GM12878 (cell line): ENCODE data around the gene TSNAX. TPM values are rescaled to one million over a fixed set of nuclear protein-coding genes. Genes with fewer than 3 reads are reported as not detected.

ENCODE experiments used
- ATAC-seq: fragments of 200-7000 bp; cut with Tn5 transposase; 3 replicates; pipeline ENCODE4 v1.9.1; 2020; ENCODE audit warnings: mild to moderate bottlenecking, moderate library complexity
- BruUV-seq: library from RNA; stranded (reverse); fragments of 400-500 nt; replicated peaks from 2 replicates; lab custom pipeline; 2021; lab: Mats Ljungman, UMichigan
- CTCF ChIA-PET: fragments of 300-600 bp; sonication (Branson Sonifier 250); formaldehyde crosslinking; extraction: SDS; loops from one replicate; lab custom pipeline; 2021; ENCODE audit warnings: inconsistent platforms; lab: Yijun Ruan, JAX
- POLR2A ChIA-PET: fragments of 350-600 bp; formaldehyde crosslinking; extraction: SDS; loops from one replicate; lab custom pipeline; 2021; ENCODE audit warnings: inconsistent platforms; lab: Charles Lee
- RAD21 ChIA-PET: fragments of 300-600 bp; sonication (Branson Sonifier 250); formaldehyde crosslinking; loops from one replicate; lab custom pipeline; 2023; ENCODE audit warnings: antibody characterized with exemption; ENCODE audit not compliant: unreplicated experiment; lab: Charles Lee
- SMC1A ChIA-PET: fragments of 300-600 bp; sonication (Branson Sonifier 250); formaldehyde crosslinking; loops from one replicate; lab custom pipeline; 2023; ENCODE audit not compliant: unreplicated experiment, uncharacterized antibody; lab: Charles Lee
- DNase-seq: peaks from one replicate; pipeline ENCODE4 v3.0.0-alpha.2; 2011; ENCODE audit warnings: low read depth, low spot score
- FAIRE-seq: peaks from 3 replicates; lab custom pipeline; 2011; peaks lifted over from hg19 to GRCh38; lab: Jason Lieb, UNC
- H2AFZ ChIP-seq: 2 replicates; pipeline ENCODE4 v1.6.0; 2011; ENCODE audit warnings: low read depth, low read length, control low read depth; ENCODE audit not compliant: control insufficient read depth
- H3K27ac ChIP-seq: 2 replicates; pipeline ENCODE4 v1.5.1; 2011; ENCODE audit warnings: control low read depth; ENCODE audit not compliant: control insufficient read depth, insufficient read depth
- H3K27me3 ChIP-seq, 2 experiments: replicated peaks in 1 of 2; 2 replicates each; pipeline versions ENCODE4 v1.6.0 to v1.6.1; 2011; ENCODE audit warnings: low read length in 1 of 2; ENCODE audit not compliant: control insufficient read depth in 2 of 2, insufficient read depth in 2 of 2
- H3K36me3 ChIP-seq, 2 experiments: 2 replicates each; pipeline ENCODE4 v1.5.1; 2011; ENCODE audit warnings: low read length in 1 of 2; ENCODE audit not compliant: control insufficient read depth in 2 of 2, insufficient read depth in 2 of 2
- H3K4me1 ChIP-seq: 2 replicates; pipeline ENCODE4 v1.6.1; 2011; ENCODE audit warnings: mild to moderate bottlenecking, low read length, moderate library complexity, mixed read lengths; ENCODE audit not compliant: control insufficient read depth, insufficient read depth
- H3K4me2 ChIP-seq: 2 replicates; pipeline ENCODE4 v1.6.0; 2011; ENCODE audit warnings: control low read depth; ENCODE audit not compliant: control insufficient read depth, insufficient read depth
- H3K4me3 ChIP-seq: fragments of 200-600 bp; sonication (generic); 2 replicates; pipeline ENCODE4 v1.5.1; 2016
- H3K79me2 ChIP-seq: 2 replicates; pipeline ENCODE4 v1.6.0; 2011; ENCODE audit warnings: low read length; ENCODE audit not compliant: control insufficient read depth, insufficient read depth
- H3K9ac ChIP-seq: 2 replicates; pipeline ENCODE4 v1.8.0; 2011; ENCODE audit warnings: low read length, control low read depth, mixed read lengths; ENCODE audit not compliant: control insufficient read depth, insufficient read depth
- H3K9me3 ChIP-seq: replicated peaks from 3 replicates; pipeline ENCODE4 v1.5.1; 2011; ENCODE audit warnings: mild to moderate bottlenecking, low read length; ENCODE audit not compliant: control insufficient read depth, insufficient read depth
- H4K20me1 ChIP-seq: 2 replicates; pipeline ENCODE4 v1.6.0; 2011; ENCODE audit not compliant: control insufficient read depth, insufficient read depth
- CBFB ChIP-seq: IDR thresholded peaks from 2 replicates; pipeline ENCODE4 v1.6.1; 2016; ENCODE audit warnings: antibody characterized with exemption, low read depth
- CHD2 ChIP-seq: IDR thresholded peaks from 2 replicates; pipeline ENCODE4 v1.6.1; 2011; ENCODE audit warnings: low read depth, low read length, improper control_type of control experiment, borderline replicate concordance
- DPF2 ChIP-seq: fragments of 450-650 bp; IDR thresholded peaks from 2 replicates; pipeline ENCODE4 v1.6.1; 2017; ENCODE audit warnings: mild to moderate bottlenecking
- GATAD2B ChIP-seq: fragments of 450-650 bp; conservative IDR thresholded peaks from 2 replicates; pipeline ENCODE4 v1.6.1; 2017; ENCODE audit warnings: low read depth, mild to moderate bottlenecking, moderate library complexity
- IKZF2 ChIP-seq, 2 experiments: fragments of 450-650 bp; IDR thresholded peaks; 2 replicates each; pipeline ENCODE4 v1.6.1; 2017; ENCODE audit warnings: mild to moderate bottlenecking in 2 of 2, moderate library complexity in 2 of 2
- JUND ChIP-seq: IDR thresholded peaks from 2 replicates; pipeline ENCODE4 v1.6.1; 2012; ENCODE audit warnings: low read depth, mild to moderate bottlenecking, low read length, improper control_type of control experiment, moderate library complexity
- NRF1 ChIP-seq: conservative IDR thresholded peaks from 2 replicates; pipeline ENCODE4 v1.6.1; 2011; ENCODE audit warnings: mild to moderate bottlenecking, low read depth, low read length, improper control_type of control experiment
- RAD21 ChIP-seq: IDR thresholded peaks from 2 replicates; pipeline ENCODE4 v1.6.1; 2011; ENCODE audit warnings: mild to moderate bottlenecking, low read depth, low read length, moderate library complexity; ENCODE audit not compliant: insufficient read depth
- SMAD1 ChIP-seq: fragments of 450-650 bp; IDR thresholded peaks from 2 replicates; pipeline ENCODE4 v1.6.1; 2018; ENCODE audit warnings: mild to moderate bottlenecking, low read depth; ENCODE audit not compliant: partially characterized antibody
- SMC3 ChIP-seq: IDR thresholded peaks from 2 replicates; pipeline ENCODE4 v1.6.1; 2011; ENCODE audit warnings: low read length, improper control_type of control experiment, borderline replicate concordance
- SREBF2 ChIP-seq: IDR thresholded peaks from 2 replicates; pipeline ENCODE4 v1.6.1; 2012; ENCODE audit warnings: mild to moderate bottlenecking, low read length
- TARDBP ChIP-seq: IDR thresholded peaks from 2 replicates; pipeline ENCODE4 v1.6.1; 2016; ENCODE audit warnings: borderline replicate concordance
- USF2 ChIP-seq: IDR thresholded peaks from 2 replicates; pipeline ENCODE4 v1.6.1; 2011; ENCODE audit warnings: low read depth, low read length, improper control_type of control experiment, borderline replicate concordance
- YBX1 ChIP-seq: fragments of 450-650 bp; IDR thresholded peaks from 2 replicates; pipeline ENCODE4 v1.6.1; 2016; ENCODE audit warnings: antibody characterized with exemption
- ZNF24 ChIP-seq: fragments of 450-650 bp; IDR thresholded peaks from 2 replicates; pipeline ENCODE4 v1.6.1; 2017; ENCODE audit warnings: antibody characterized with exemption, mild to moderate bottlenecking
- WGBS: methylation state at CpG from one replicate; pipeline ENCODE4 v1.1.6; 2016; ENCODE audit warnings: low lambda C conversion rate; ENCODE audit not compliant: insufficient replicate concordance, insufficient coverage; ENCODE audit errors: missing lambda C conversion rate; 5-methylcytosine and 5-hydroxymethylcytosine counted together
- in situ Hi-C: fragments of 300-500 bp; cut with MboI; formaldehyde crosslinking; loops from 9 replicates; pipeline ENCODE4 v1.14.3; 2018; ENCODE audit warnings: mixed read lengths
- intact Hi-C: fragments of 100-400 bp; cut with micrococcal nuclease; formaldehyde crosslinking; loops from one replicate; pipeline ENCODE4 v1.14.2; 2022; ENCODE audit not compliant: unreplicated experiment
- polyA plus RNA-seq, 11 experiments: library from polyadenylated mRNA; depleted of rRNA in 4 of 11; unstranded in 6 of 11; stranded (reverse) in 5 of 11; fragments of >200 nt; fragmentation: Nextera tagmentation in 4 of 11; fragmentation: Illumina TruSeq in 1 of 11; extraction: Ambion mirVana in 4 of 11; extraction: Trizol in 1 of 11; gene quantifications; 1 replicate in 1 of 11; 2 replicates in 10 of 11; pipeline versions ENCODE4 v1.2.1 to v1.2.3, GENCODE V29; 2011 to 2016; ENCODE audit warnings: inconsistent platforms in 2 of 11, missing spikeins in 2 of 11, low read depth in 1 of 11
- total RNA-seq, 4 experiments: library from RNA; depleted of rRNA in 3 of 4; stranded (reverse); fragments of >200 nt in 3 of 4; fragmentation: Illumina TruSeq in 1 of 4; extraction: Trizol in 1 of 4; gene quantifications; 2 replicates each; pipeline versions ENCODE4 v1.2.1 to v1.2.3, GENCODE V29; 2013 to 2021
- TF ChIP-seq, protein P1 (sequence below): fragments of 450-650 bp; formaldehyde crosslinking; IDR thresholded peaks from 2 replicates; pipeline ENCODE4 v1.4.0; 2020; ENCODE audit warnings: mild to moderate bottlenecking, moderate library complexity

TSNAX gene
- total and polyA plus RNA-seq, 10 of the 15 experiments (the other 5 are each of a cell fraction or from before 2014, with no cell fraction given): 24.8 to 49.7 (median 35.6) TPM

- Histone ChIP-seq H3K36me3 (no peaks in the 10 kb centered on the region), H3K79me2 (no peaks in the 10 kb centered on the region), H3K9me3 (no peaks in the 10 kb centered on the region), H3K27ac (no peak overlapping the region), H3K4me2 (no peak overlapping the region), H3K4me1 (peaks cover 7% of the 10 kb centered on the region), H2AFZ (no peak overlapping the region), H3K4me3 (no peak overlapping the region), H4K20me1 (no peaks in the 10 kb centered on the region), H3K9ac (no peak overlapping the region), H3K27me3 (no peaks in the 10 kb centered on the region)
- intact Hi-C loops: no loop called here
- FAIRE-seq: no peak
- 14% methylated on average over 2 of the region's 2 CpGs for WGBS
- ChIA-PET CTCF (interaction anchor here (0.8 to 1.2 kb wide), 3 partner anchors 10 to 99 kb away, joined by 3 read pairs; no protein-coding TSS in a partner anchor), RAD21 (no interaction called here), POLR2A (no interaction called here), SMC1A (interaction anchor here (1.7 kb wide), 1 partner anchor 11 kb away, joined by 5 read pairs; no protein-coding TSS in a partner anchor)
- in situ Hi-C loops: no loop called here
- no TSS peak for BruUV-seq
- no peak for DNase-seq
- TF ChIP-seq NRF1: no peak
- TF ChIP-seq RAD21: no peak
- no peak for TF ChIP-seq SMAD1
- no peak for ATAC-seq
Observed at GRCh38 chr1:231519166-231519565, 9.3 kb upstream of the TSNAX start.

GRCh38 chr1:231522038-231522437, 6.4 kb upstream of the TSNAX start:
- no peak overlapping the region for H3K27ac ChIP-seq
- DNase-seq (no peak), FAIRE-seq (no peak), ATAC-seq (no peak)
- H3K4me2 ChIP-seq: no peak overlapping the region
- H3K36me3 ChIP-seq: no peaks in the 10 kb centered on the region
- H4K20me1 ChIP-seq: no peaks in the 10 kb centered on the region
- ChIA-PET SMC1A (interaction anchor here (0.6 to 1.2 kb wide), 2 partner anchors 15 to 20 kb away, joined by 3 read pairs; no protein-coding TSS in a partner anchor), POLR2A (no interaction called here), RAD21 (no interaction called here), CTCF (no interaction called here)
- no peak overlapping the region for H3K9ac ChIP-seq
- H3K79me2 ChIP-seq: no peaks in the 10 kb centered on the region
- intact Hi-C loops (no loop called here), in situ Hi-C loops (no loop called here)
- no peaks in the 10 kb centered on the region for H3K27me3 ChIP-seq
- BruUV-seq: no TSS peak
- no peak overlapping the region for H2AFZ ChIP-seq
- no peak overlapping the region for H3K4me3 ChIP-seq
- no peaks in the 10 kb centered on the region for H3K4me1 ChIP-seq
- H3K9me3 ChIP-seq: no peaks in the 10 kb centered on the region
- WGBS: 90% methylated on average over 1 of the region's 1 CpG
- TF ChIP-seq YBX1 (no peak), SREBF2 (no peak), CHD2 (no peak), SMC3 (no peak), JUND (no peak), CBFB (no peak), GATAD2B (no peak), DPF2 (no peak), IKZF2 (IDR thresholded peaks at IDR 0.05) (no peak), USF2 (no peak), TARDBP (no peak), ZNF24 (no peak)
- TF ChIP-seq, protein P1, sequence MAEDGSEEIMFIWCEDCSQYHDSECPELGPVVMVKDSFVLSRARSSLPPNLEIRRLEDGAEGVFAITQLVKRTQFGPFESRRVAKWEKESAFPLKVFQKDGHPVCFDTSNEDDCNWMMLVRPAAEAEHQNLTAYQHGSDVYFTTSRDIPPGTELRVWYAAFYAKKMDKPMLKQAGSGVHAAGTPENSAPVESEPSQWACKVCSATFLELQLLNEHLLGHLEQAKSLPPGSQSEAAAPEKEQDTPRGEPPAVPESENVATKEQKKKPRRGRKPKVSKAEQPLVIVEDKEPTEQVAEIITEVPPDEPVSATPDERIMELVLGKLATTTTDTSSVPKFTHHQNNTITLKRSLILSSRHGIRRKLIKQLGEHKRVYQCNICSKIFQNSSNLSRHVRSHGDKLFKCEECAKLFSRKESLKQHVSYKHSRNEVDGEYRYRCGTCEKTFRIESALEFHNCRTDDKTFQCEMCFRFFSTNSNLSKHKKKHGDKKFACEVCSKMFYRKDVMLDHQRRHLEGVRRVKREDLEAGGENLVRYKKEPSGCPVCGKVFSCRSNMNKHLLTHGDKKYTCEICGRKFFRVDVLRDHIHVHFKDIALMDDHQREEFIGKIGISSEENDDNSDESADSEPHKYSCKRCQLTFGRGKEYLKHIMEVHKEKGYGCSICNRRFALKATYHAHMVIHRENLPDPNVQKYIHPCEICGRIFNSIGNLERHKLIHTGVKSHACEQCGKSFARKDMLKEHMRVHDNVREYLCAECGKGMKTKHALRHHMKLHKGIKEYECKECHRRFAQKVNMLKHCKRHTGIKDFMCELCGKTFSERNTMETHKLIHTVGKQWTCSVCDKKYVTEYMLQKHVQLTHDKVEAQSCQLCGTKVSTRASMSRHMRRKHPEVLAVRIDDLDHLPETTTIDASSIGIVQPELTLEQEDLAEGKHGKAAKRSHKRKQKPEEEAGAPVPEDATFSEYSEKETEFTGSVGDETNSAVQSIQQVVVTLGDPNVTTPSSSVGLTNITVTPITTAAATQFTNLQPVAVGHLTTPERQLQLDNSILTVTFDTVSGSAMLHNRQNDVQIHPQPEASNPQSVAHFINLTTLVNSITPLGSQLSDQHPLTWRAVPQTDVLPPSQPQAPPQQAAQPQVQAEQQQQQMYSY (CRISPR knock-in tag): no peak
